H1 (cell line): Measurements from ENCODE around the gene SCYL1. TPM values are rescaled to one million over a fixed set of nuclear protein-coding genes. Genes with fewer than 3 reads are reported as not detected.
A peak's percentile ranks its signal among the peaks of the same experiment; 100 is the strongest.

Experiments
- CBX8 ChIP-seq: fragments of 300-800, 300-1000 bp; sonication (generic); IDR thresholded peaks from 2 replicates; pipeline ENCODE4 v1.7.1; 2016; ENCODE audit warnings: low read depth, low read length, borderline replicate concordance
- CTCF ChIP-seq, 3 experiments: IDR thresholded peaks; 1 replicate in 2 of 3; 2 replicates in 1 of 3; pipeline versions ENCODE4 v1.5.1 to v1.6.1; 2011; ENCODE audit warnings: low read length in 3 of 3, mild to moderate bottlenecking in 3 of 3, inconsistent platforms in 2 of 3, low read depth in 1 of 3, moderate library complexity in 1 of 3; ENCODE audit not compliant: insufficient read depth in 1 of 3; ENCODE audit errors: control extremely low read depth in 1 of 3
- MAX ChIP-seq: IDR thresholded peaks from 2 replicates; pipeline ENCODE4 v1.6.1; 2012; ENCODE audit warnings: inconsistent platforms
- POLR2A ChIP-seq, 2 experiments: IDR thresholded peaks; 1 replicate in 1 of 2; 2 replicates in 1 of 2; pipeline ENCODE4 v1.6.1; 2011; ENCODE audit warnings: low read depth in 2 of 2, low read length in 2 of 2, mild to moderate bottlenecking in 2 of 2; ENCODE audit errors: control extremely low read depth in 1 of 2
- TAF7 ChIP-seq: optimal IDR thresholded peaks from 2 replicates; pipeline ENCODE3; 2011; ENCODE audit warnings: low read depth, mild to moderate bottlenecking, inconsistent platforms, low read length, moderate library complexity, borderline replicate concordance
- polyA plus RNA-seq, 7 experiments: library from polyadenylated mRNA; depleted of rRNA in 3 of 7; stranded (reverse) in 5 of 7; unstranded in 2 of 7; fragments of >200 nt in 5 of 7; fragments of 200-250 nt in 2 of 7; gene quantifications; 1 replicate in 5 of 7; 2 replicates in 1 of 7; 4 replicates in 1 of 7; pipeline versions ENCODE4 v1.2.1 to v1.2.3, GENCODE V29; 2011 to 2013; ENCODE audit warnings: missing spikeins in 2 of 7, mixed read lengths in 2 of 7
- total RNA-seq: library from RNA; stranded (reverse); fragmentation: NEBNext Ultra II Directional; extraction: Animal tissue kit (Norgen Biotek cat#: 25700); gene quantifications from 2 replicates; pipeline ENCODE4 v1.2.1, GENCODE V29; 2021

The SCYL1 gene
- total and polyA plus RNA-seq, 2 of the 8 experiments (the other 6 are each of a cell fraction or from before 2014, with no cell fraction given) = 59.8 to 77.7 TPM

- peak; percentile 42; the same call in 1 of the 2 replicates for TF ChIP-seq MAX
- TF ChIP-seq CTCF (IDR thresholded peaks at IDR 0.05; ENCODE audit: control extremely low read depth in 1 of 3, insufficient read depth in 1 of 3, low read depth in 1 of 3, low read length in 3 of 3) = peak in 2 of 3 experiments; percentile 70 to 80; a peak in 3 of 4 replicates
- TF ChIP-seq CBX8 = no peak
- TF ChIP-seq POLR2A (IDR thresholded peaks at IDR 0.05; ENCODE audit: control extremely low read depth in 1 of 2, low read depth in 2 of 2, low read length in 2 of 2) = no peak
- TF ChIP-seq TAF7 = peak; percentile 42
Observed at GRCh38 chr11:65574109-65574810, 49.4 kb downstream of the SCYL1 start (continued).
